ENCODE measurements around the gene COX11. TPM values are rescaled to one million over a fixed set of nuclear protein-coding genes. Genes with fewer than 3 reads are reported as not detected.

The COX11 gene
- 54.1 and 56.1 TPM in 2 replicates for total RNA-seq (2021; fragmentation: NEBNext Ultra II Directional; extraction: Animal tissue kit (Norgen Biotek cat#: 25700))
- 43.0 and 68.5 TPM in 2 replicates for polyA plus RNA-seq (2011; rRNA removed)
- polyA plus RNA-seq (2011; cell fraction: cytosol; rRNA removed) = 49.8 TPM
- 71.5 TPM for polyA plus RNA-seq (2011; cell fraction: nucleus; rRNA removed)
- polyA plus RNA-seq (2012, experiment 1 of 2) = 45.5 to 64.3 TPM (median 57.5 TPM) in 4 replicates
- polyA plus RNA-seq (2012, experiment 2 of 2) = 7.1 TPM
- 50.9 TPM for polyA plus RNA-seq (2013, experiment 1 of 2)
- 47.3 TPM for polyA plus RNA-seq (2013, experiment 2 of 2)
- 39.3 and 46.3 TPM in 2 replicates for polyA minus RNA-seq (2011; rRNA and poly(A)+ RNA removed)
- polyA minus RNA-seq (2011; cell fraction: cytosol; rRNA and poly(A)+ RNA removed) = 56.4 TPM
- 41.6 TPM for polyA minus RNA-seq (2011; cell fraction: nucleus; rRNA and poly(A)+ RNA removed)
- long read RNA-seq, experiment 1, transcript COX11-202 (3 exons, 1,108 nt) = minor isoform, 6 of 67 reads
- long read RNA-seq, experiment 1, transcript COX11-201 (4 exons, 2,497 nt) = major isoform, 41 of 67 reads
- long read RNA-seq, experiment 1, partial matches to known transcripts = 5 of 67 reads
- long read RNA-seq, experiment 1, other reads (novel, unspliced or antisense) = 13 of 67 reads
- long read RNA-seq, experiment 2, transcript COX11-201 (4 exons, 2,497 nt) = major isoform, 133 of 150 reads
- long read RNA-seq, experiment 2, transcript COX11-202 (3 exons, 1,108 nt) = minor isoform, 11 of 150 reads
- long read RNA-seq, experiment 2, partial matches to known transcripts = 3 of 150 reads
- long read RNA-seq, experiment 2, other reads (novel, unspliced or antisense) = 0 of 150 reads

GRCh38 chr17:54968262-54968987 is at the start of gene COX11, which contains the start of gene STXBP4:
TSS of gene COX11 (minus strand) at chr17:54968654. CDS start at chr17:54968646, 8 bp downstream.
TSS of gene STXBP4 (plus strand) at chr17:54968765. CDS start at chr17:54986220, 17,455 bp downstream.
- Histone ChIP-seq H3K9ac (replicated peaks in 1 of 4; ENCODE audit: extremely low read depth in 1 of 4, low read depth in 3 of 4, low read length in 3 of 4) (peak within 1 kb of the TSS; percentile 87 to 98 (median 96)), H3K14ac (ENCODE audit: insufficient read length) (peak within 1 kb of the TSS; percentile 67), H3K4me2 (ENCODE audit: insufficient read depth in 1 of 2, low read depth in 2 of 2, low read length in 2 of 2) (peak within 1 kb of the TSS; percentile 78 to 83), H3K18ac (ENCODE audit: extremely low read depth, low read length) (peak within 1 kb of the TSS; percentile 91), H4K20me1 (replicated peaks in 1 of 2; ENCODE audit: control insufficient read depth in 1 of 2, insufficient read depth in 2 of 2, low read length in 2 of 2) (no peaks in the 10 kb centered on the region), H3K9me3 (ENCODE audit: insufficient read depth in 2 of 2, low read depth in 1 of 2, low read length in 1 of 2) (no peaks in the 10 kb centered on the region), H3K36me3 (ENCODE audit: control insufficient read depth in 2 of 4, insufficient read depth in 4 of 4, low read length in 3 of 4) (peaks cover 3 to 17% (median 11%) of the 10 kb centered on the region in 4 experiments; a peak in 6 of 8 replicates), H2BK12ac (ENCODE audit: low read depth, low read length) (peak within 1 kb of the TSS; percentile 86; the same call in 1 of the 2 replicates), H4K8ac (ENCODE audit: extremely low read depth, insufficient read depth, low read length) (peak within 1 kb of the TSS; percentile 94; the same call in 1 of the 2 replicates), H2AK5ac (ENCODE audit: low read depth, low read length) (no peak within 1 kb of the TSS; the same call in 1 of the 2 replicates), H3K4me1 (replicated peaks in 1 of 4; ENCODE audit: control insufficient read depth in 3 of 4, insufficient read depth in 4 of 4, low read length in 3 of 4) (peaks cover 0 to 8% (median 0%) of the 10 kb centered on the region in 4 experiments; a peak in 2 of 7 replicates), H2BK15ac (ENCODE audit: low read length) (peak within 1 kb of the TSS; percentile 67; the same call in 1 of the 2 replicates), H2BK20ac (ENCODE audit: low read length) (no peak within 1 kb of the TSS), H3K79me2 (ENCODE audit: control insufficient read depth in 1 of 2, insufficient read depth in 2 of 2, low read length in 2 of 2) (peaks cover 0 to 72% of the 10 kb centered on the region in 2 experiments; a peak in 2 of 4 replicates), H3K4me3 (ENCODE audit: extremely low read depth in 1 of 4, insufficient read depth in 2 of 4, low read depth in 3 of 4, low read length in 4 of 4) (peak within 1 kb of the TSS; percentile 85 to 96 (median 89)), H3K79me1 (ENCODE audit: low read depth, low read length) (peaks cover 5% of the 10 kb centered on the region; the same call in 1 of the 2 replicates), H3K23ac (ENCODE audit: insufficient read length) (no peak within 1 kb of the TSS), H3K27ac (ENCODE audit: low read depth, low read length) (peak within 1 kb of the TSS; percentile 83), H3K23me2 (ENCODE audit: low read depth, low read length) (peaks cover 7% of the 10 kb centered on the region; the same call in 1 of the 2 replicates), H4K91ac (replicated peaks; ENCODE audit: insufficient read length, low read length) (peak within 1 kb of the TSS; percentile 97), H2BK5ac (ENCODE audit: low read depth, low read length) (peak within 1 kb of the TSS; percentile 89), H3K27me3 (replicated peaks in 1 of 4; ENCODE audit: control insufficient read depth in 3 of 4, extremely low read depth in 1 of 4, insufficient read depth in 3 of 4, low read length in 3 of 4) (no peaks in the 10 kb centered on the region), H2AFZ (ENCODE audit: low read length) (peak within 1 kb of the TSS; percentile 70; the same call in 1 of the 2 replicates), H2BK120ac (replicated peaks; ENCODE audit: low read depth, low read length) (no peak within 1 kb of the TSS), H3K4ac (replicated peaks; ENCODE audit: insufficient read length, low read depth, low read length) (peak within 1 kb of the TSS; percentile 75), H4K5ac (ENCODE audit: insufficient read length, low read depth, low read length) (peak within 1 kb of the TSS; percentile 95), H3K56ac (replicated peaks; ENCODE audit: insufficient read length, low read depth, low read length) (peak within 1 kb of the TSS; percentile 89)
- CTCF ChIA-PET (ENCODE audit: partially characterized antibody) = no interaction called here
- no peak for FAIRE-seq
- POLR2A ChIA-PET (ENCODE audit: partially characterized antibody) = interaction anchor here (0.9 to 1.5 kb wide), 5 partner anchors 13 to 54 kb away, joined by 3 to 7 read pairs (median 4); no protein-coding TSS in a partner anchor
- WGBS, 2 experiments (ENCODE audit: extremely low coverage in 1 of 2, insufficient coverage in 1 of 2, insufficient read length in 1 of 2, insufficient replicate concordance in 2 of 2, low coverage in 1 of 2, low lambda C conversion rate in 2 of 2, missing lambda C conversion rate in 1 of 2) = 1% methylated on average over 54 of the region's 57 CpGs; no CpG with 5 or more reads in 1 of the 2 experiments
- DNase-seq (ENCODE audit: low read depth in 1 of 2, low spot score in 2 of 2) = peak; percentile 93 to 96
- TF ChIP-seq FOSL1 (IDR thresholded peaks at IDR 0.05; ENCODE audit: insufficient read depth, low read depth, low read length) (no peak), SIX5 (IDR thresholded peaks at IDR 0.05; ENCODE audit: low read depth, low read length) (no peak), GTF2F1 (IDR thresholded peaks at IDR 0.05; ENCODE audit: borderline replicate concordance, low read depth, low read length) (peak; percentile 67; the same call in 1 of the 2 replicates), TEAD4 (IDR thresholded peaks at IDR 0.05; ENCODE audit: low read depth, low read length) (no peak), SAP30 (IDR thresholded peaks at IDR 0.05; ENCODE audit: insufficient read depth, insufficient replicate concordance, low read length) (no peak), CHD2 (IDR thresholded peaks at IDR 0.05; ENCODE audit: low read length) (peak; percentile 100)
- TF ChIP-seq, protein P1, sequence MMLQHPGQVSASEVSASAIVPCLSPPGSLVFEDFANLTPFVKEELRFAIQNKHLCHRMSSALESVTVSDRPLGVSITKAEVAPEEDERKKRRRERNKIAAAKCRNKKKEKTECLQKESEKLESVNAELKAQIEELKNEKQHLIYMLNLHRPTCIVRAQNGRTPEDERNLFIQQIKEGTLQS (IDR thresholded peaks at IDR 0.05; ENCODE audit: insufficient read depth, low read depth, low read length) = no peak

Data from H1 (cell line).